ENCODE results near the gene TCHP.
A peak's percentile ranks its signal among the peaks of the same experiment; 100 is the strongest.
"Not testable (repeated sequence)": the region's sequence is repeated elsewhere in the genome, so short reads cannot be mapped to it uniquely, and the experiment has no call there.

The TCHP gene

GRCh38 chr12:109910254-109910968, 10.3 kb downstream of the TCHP start:
- no peak for DNase-seq (ENCODE audit: low read depth in 2 of 2)

- DNase-seq (ENCODE audit: low read depth in 2 of 2): no peak
Observed at GRCh38 chr12:109910969-109911348, 10.9 kb downstream of the TCHP start.

- no peak for DNase-seq (ENCODE audit: low read depth in 2 of 2)
Observed at GRCh38 chr12:109912855-109913321, 12.8 kb downstream of the TCHP start.

GRCh38 chr12:109914461-109914860, 14.4 kb downstream of the TCHP start:
- DNase-seq (ENCODE audit: low read depth in 2 of 2): no peak

- no peak for DNase-seq (ENCODE audit: low read depth in 2 of 2)
Observed at GRCh38 chr12:109915171-109916040, 15.3 kb downstream of the TCHP start.

- DNase-seq (ENCODE audit: low read depth in 2 of 2): no peak
Observed at GRCh38 chr12:109916045-109916444, 16.0 kb downstream of the TCHP start.

- DNase-seq (ENCODE audit: low read depth in 2 of 2): no peak
Observed at GRCh38 chr12:109919456-109919855, 19.4 kb downstream of the TCHP start.

GRCh38 chr12:109920261-109920780, 20.2 kb downstream of the TCHP start:
- no peak for DNase-seq (ENCODE audit: low read depth in 2 of 2)

GRCh38 chr12:109921982-109922381, 21.9 kb downstream of the TCHP start:
- DNase-seq (ENCODE audit: low read depth in 2 of 2): no peak

- DNase-seq (ENCODE audit: low read depth in 2 of 2): no peak
Observed at GRCh38 chr12:109923038-109923437, 23.0 kb downstream of the TCHP start.

- no peak for DNase-seq (ENCODE audit: low read depth in 2 of 2)
Observed at GRCh38 chr12:109923481-109924245, 23.6 kb downstream of the TCHP start.

GRCh38 chr12:109925185-109925840, 25.2 kb downstream of the TCHP start:
- no peak for DNase-seq (ENCODE audit: low read depth in 2 of 2)

- no peak for DNase-seq (ENCODE audit: low read depth in 2 of 2)
Observed at GRCh38 chr12:109926016-109926415, 25.9 kb downstream of the TCHP start.

GRCh38 chr12:109926488-109927210, 26.6 kb downstream of the TCHP start:
- DNase-seq (ENCODE audit: low read depth in 2 of 2): no peak

GRCh38 chr12:109927622-109928021, 27.5 kb downstream of the TCHP start:
- peak; percentile 10 to 28 for DNase-seq (ENCODE audit: low read depth in 2 of 2)

- DNase-seq (ENCODE audit: low read depth in 2 of 2): no peak
Observed at GRCh38 chr12:109928058-109928656, 28.1 kb downstream of the TCHP start.

GRCh38 chr12:109929326-109929725, 29.3 kb downstream of the TCHP start:
- DNase-seq (ENCODE audit: low read depth in 2 of 2): not testable (repeated sequence)

GRCh38 chr12:109930028-109930800, 30.1 kb downstream of the TCHP start:
- no peak for DNase-seq (ENCODE audit: low read depth in 2 of 2)

GRCh38 chr12:109931143-109931542, 31.1 kb downstream of the TCHP start:
- DNase-seq (ENCODE audit: low read depth in 2 of 2): no peak
